HG03460 (cell line): ENCODE data around the gene NAPG.
A peak's percentile ranks its signal among the peaks of the same experiment; 100 is the strongest.
"Not testable (repeated sequence)": the region's sequence is repeated elsewhere in the genome, so short reads cannot be mapped to it uniquely, and the experiment has no call there.

Source experiments
- ATAC-seq: cut with Tn5 transposase; IDR thresholded peaks from one replicate; pipeline ENCODE4 v1.9.1; 2021; ENCODE audit not compliant: unreplicated experiment

The NAPG gene

GRCh38 chr18:10525697-10526560, at the start of gene NAPG:
TSS of gene NAPG (plus strand) at chr18:10526027. CDS start at chr18:10526103, 76 bp downstream.
- peak; percentile 75 for ATAC-seq

GRCh38 chr18:10476338-10476791, 49.5 kb upstream of the NAPG start:
- ATAC-seq, result no peak

DNA sequence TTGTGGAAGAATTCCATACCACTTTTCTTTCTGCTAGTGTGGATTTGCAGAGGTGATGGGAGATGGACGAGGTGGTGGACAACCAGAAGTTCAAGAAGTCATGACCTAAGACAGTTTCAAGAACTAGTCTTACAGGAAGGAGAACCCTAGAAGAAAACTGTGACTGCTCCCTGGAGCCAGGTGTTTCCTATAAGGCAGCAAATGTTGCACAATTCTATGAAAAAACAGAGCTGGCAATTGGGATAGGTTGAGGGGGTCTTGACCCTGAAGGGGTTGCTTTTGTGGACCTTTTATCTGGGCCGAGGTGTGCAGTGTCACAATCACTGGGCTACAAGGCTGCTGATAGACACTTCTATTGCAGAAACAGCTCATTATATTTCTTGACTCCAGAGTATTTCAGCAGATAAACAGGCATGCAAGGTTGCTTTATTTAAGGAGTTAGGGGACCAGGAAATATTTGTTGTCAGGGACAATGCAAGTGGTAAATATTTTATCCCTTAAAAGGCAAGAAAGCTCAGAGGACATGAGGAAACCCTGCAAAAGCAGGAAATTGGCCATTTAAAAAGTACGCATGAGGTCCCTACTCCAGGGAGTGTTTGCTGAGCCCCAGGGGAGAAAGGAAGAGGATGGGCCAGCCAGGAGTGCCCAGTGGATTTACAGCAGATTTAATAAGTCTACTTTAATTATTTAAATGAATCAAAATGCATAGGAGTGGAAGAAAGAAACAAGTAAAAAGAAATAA, 48.5 kb upstream of the NAPG start:
- no peak for ATAC-seq

GRCh38 chr18:10477863-10478260, 48.0 kb upstream of the NAPG start:
- no peak for ATAC-seq

- no peak for ATAC-seq
Observed at GRCh38 chr18:10481831-10482230, 44.0 kb upstream of the NAPG start.

- ATAC-seq, result peak; percentile 3
Observed at GRCh38 chr18:10482363-10482984, 43.4 kb upstream of the NAPG start.

- peak; percentile 70 for ATAC-seq
Observed at GRCh38 chr18:10482985-10483949, 42.6 kb upstream of the NAPG start.

- ATAC-seq, result no peak
Observed at GRCh38 chr18:10485475-10485874, 40.4 kb upstream of the NAPG start.

DNA sequence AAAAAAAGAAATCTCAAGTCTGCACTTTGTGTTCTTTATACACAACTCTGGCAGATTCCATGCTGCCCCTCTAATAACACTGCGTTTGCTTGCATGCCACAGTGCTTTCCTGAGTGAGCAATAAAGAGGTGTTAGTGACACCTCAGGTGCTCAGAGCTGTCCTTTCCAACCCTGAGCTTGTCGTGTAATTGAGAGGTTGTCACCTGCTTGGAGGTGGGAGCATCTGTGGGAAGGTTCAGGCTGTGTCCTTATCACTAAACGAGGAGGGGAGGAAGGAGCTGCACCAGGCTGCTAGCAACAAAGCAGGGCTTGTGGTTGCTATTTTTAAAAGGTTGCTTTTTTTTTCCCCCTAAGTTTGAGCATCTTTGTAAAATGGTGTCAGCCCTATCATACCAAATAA, 39.5 kb upstream of the NAPG start:
- no peak for ATAC-seq

GRCh38 chr18:10487154-10487553, 38.7 kb upstream of the NAPG start:
- ATAC-seq, result no peak

DNA sequence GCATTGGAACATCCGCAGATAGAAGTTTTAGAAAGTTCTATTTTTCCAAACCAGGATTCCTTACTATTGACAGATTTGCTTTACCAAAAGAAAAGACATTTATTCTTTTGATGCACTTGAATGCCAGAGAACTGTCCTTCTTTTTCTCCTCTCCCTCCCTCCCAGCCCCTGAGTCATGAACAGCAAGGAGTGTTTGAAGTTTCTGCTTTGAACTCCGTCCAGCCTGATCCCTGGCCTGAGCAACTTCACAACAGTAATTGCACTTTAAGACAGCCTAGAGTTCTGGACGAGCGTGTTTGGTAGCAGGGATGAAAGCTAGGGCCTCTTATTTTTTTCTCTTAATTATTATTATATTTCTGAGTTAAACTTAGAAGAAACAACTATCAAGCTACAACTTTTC, 37.8 kb upstream of the NAPG start:
- no peak for ATAC-seq

DNA sequence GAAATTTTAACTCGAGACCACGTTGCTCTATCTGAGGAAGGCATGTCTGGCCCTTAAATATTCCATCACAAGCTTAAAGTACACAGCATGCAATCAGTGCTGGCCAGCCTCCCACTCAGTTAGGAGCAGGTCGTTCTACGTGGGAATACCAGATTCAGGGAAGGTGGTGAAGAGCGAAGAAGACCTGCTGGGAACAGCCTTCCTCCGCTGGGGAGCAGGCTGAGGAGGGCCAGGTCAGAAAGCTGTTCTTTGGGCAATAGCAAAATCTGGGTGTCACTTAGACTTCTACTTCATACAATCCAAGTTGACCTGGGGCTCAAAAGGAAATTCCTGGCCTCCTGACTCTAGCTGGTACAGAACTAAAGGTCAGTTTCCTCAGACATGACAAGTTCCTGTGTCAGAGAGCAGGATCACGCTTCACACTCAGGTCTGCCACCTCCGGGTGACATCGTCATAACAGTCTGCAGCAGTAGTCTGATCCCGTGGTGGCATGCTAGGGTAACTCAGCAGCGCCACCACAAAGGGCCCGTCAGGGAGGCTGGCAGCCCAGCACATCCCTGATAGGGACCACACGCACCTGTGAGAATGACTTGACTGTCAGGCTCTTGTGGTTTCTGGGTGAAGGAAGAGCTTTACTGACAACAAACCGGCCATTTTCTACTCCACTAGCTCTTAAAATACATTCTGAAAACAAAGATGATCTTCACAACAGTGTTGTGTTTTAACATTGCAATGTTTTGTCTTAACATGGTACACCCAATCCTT, 35.2 kb upstream of the NAPG start:
- peak; percentile 96 for ATAC-seq

DNA sequence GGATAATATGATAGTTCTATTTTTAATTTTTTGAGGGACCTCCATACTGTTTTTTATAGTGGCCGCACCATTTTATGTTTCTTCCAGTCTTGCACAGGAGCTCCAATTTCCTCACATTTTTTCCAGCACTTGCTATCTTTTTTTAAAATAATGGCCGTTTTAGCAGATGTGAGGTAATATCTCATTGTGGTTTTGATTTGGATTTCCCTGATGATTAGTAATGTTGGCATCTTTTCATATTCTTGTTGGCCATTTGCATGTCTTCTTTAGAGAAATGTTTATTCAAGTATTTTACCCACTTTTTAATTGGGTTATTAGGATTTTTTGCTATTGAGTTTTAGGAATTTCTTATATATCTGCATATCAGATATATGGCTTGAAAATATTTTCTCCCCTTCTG, 29.9 kb upstream of the NAPG start:
- ATAC-seq, result no peak

DNA sequence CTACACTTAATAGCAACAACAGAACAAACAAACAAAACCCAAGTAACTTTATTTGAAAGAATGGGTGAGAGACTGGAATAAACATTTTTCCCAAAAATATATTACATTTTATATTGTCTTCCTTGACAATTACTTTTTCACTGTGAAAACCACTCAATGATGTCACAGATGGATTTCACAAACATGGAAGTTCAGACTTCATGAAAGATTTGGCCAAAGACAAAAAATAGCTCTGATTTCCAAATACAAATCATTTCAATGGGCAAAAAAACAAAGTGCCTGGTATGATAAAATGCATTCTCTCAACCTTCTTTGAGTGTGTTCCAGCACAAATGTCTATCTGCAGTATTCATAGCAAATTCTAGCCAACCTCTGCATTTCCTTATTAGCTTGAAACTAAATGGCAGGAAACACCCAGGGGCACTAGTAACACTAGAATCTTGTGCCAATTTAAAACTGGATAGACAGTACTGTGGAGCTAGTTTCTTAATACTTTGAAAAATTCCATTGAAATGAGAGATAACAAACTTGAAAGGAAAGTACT, 28.5 kb upstream of the NAPG start:
- ATAC-seq, result no peak

DNA sequence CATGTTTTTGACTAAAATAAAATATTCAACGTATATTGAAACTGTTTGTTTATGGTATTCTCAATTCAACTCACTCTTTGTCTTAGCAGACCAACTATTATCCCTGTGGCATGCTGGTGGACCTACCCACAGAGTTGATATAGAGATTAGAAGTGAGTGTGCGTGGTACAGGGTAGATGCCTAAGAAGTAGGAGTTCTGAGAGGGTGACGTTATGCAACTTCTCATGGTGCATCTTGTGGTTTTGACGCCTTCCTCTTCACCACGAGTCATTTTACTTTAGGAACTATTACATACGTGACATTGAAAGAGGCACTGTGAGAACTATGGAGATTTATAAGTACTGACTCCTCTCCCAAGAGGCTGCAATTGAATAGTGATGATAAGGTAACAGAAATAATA, 26.6 kb upstream of the NAPG start:
- ATAC-seq, result no peak

- no peak for ATAC-seq
Observed at GRCh38 chr18:10500038-10500437, 25.8 kb upstream of the NAPG start.

DNA sequence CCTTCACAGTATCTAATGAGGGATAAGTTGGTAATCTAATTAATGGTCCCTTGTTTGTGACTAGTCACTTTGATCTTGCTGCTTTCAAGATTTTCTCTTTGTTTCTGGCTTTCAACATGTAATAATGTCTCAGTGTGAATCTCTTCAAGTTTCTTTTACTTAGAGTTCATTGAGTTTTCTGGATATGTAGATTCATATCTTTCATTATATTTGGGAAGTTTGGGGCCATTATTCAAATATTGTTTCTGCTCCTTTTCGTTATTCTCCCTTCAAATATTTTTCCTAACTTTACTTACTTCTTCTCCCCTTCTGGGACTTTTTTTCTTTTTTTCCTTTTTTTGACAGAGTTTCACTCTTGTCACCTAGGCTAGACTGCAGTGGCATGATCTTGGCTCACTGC, 21.1 kb upstream of the NAPG start:
- no peak for ATAC-seq

GRCh38 chr18:10505892-10506291, 19.9 kb upstream of the NAPG start:
- ATAC-seq, result not testable (repeated sequence)

GRCh38 chr18:10508591-10508990, 17.2 kb upstream of the NAPG start:
- no peak for ATAC-seq

DNA sequence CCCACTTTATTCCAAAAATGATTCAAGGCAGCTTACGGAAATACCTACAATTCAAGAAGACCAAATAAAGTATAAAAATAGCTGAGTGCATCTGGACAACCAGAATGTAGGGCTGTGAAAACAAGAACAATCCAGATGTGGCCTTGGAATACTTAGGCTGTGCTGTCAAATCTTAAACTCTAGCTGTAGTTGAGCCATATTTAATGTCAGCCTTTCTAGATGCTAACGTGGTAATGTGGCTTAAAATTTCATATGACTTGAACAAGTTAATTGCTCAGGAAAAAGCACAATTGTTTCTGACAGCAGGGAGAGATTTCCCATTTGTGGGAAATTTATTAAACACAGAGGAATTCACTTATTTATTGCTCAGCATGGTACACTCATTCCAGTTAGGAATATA, 14.6 kb upstream of the NAPG start:
- ATAC-seq, result no peak
